Keratinocyte (primary cell): Measurements from ENCODE around the gene S100A2.

Experiments
- CTCF ChIP-seq, 3 experiments: IDR thresholded peaks in 1 of 3; conservative IDR thresholded peaks in 1 of 3; optimal IDR thresholded peaks in 1 of 3; 2 replicates in 2 of 3; 3 replicates in 1 of 3; pipeline versions ENCODE3 to v1.5.1; 2011; ENCODE audit warnings: low read length in 3 of 3, mild to moderate bottlenecking in 3 of 3, moderate library complexity in 2 of 3, control low read depth in 1 of 3, inconsistent platforms in 1 of 3; ENCODE audit not compliant: insufficient read depth in 2 of 3; ENCODE audit errors: extremely low read depth in 1 of 3
- EZH2 ChIP-seq: IDR thresholded peaks from one replicate; pipeline ENCODE4 v1.6.1; 2012; ENCODE audit warnings: inconsistent platforms, mild to moderate bottlenecking, low read length, moderate library complexity

DNA sequence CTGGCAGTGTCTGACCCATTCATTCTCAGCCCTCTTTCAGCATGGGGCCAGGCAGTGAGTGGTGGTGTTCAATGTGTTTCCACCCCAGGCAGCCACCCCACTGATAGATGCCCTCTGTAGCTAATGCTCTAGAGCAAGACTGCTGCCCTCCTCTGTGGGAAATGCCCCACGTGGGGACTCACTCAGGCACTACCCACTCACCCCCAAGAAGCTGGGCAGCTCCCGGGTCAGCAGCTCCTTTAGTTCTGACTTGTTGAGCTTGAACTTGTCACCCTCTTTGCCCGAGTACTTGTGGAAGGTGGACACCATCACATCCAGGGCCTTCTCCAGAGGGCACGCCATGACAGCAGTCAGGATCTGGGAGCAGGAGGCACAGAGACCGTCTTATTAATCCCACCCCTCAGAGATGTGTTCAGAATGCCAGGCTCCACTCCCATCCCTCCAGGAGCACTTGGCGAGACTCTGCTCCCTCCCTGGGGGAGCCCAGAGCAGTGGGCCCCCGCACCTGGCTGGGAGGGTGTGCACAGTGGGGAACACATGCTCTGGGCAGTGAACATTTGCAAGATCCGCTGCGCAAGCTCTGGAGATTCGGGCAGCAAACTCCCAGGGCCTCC is 21.1 kb downstream of the S100A2 start:
- TF ChIP-seq CTCF (optimal IDR thresholded peaks at IDR 0.05 in 1 of 3, IDR thresholded peaks at IDR 0.05 in 1 of 3, conservative IDR thresholded peaks at IDR 0.05 in 1 of 3; ENCODE audit: extremely low read depth in 1 of 3, insufficient read depth in 2 of 3, low read length in 3 of 3) (no peak), EZH2 (no peak)
